Cardiac ventricle fibroblast (primary cell): Measurements from ENCODE around the gene C20orf96. TPM values are rescaled to one million over a fixed set of nuclear protein-coding genes. Genes with fewer than 3 reads are reported as not detected.

ENCODE experiments used
- total RNA-seq: library from RNA; depleted of rRNA; stranded (reverse); fragments of >200 nt; gene quantifications from 2 replicates; pipeline ENCODE4 v1.2.3, GENCODE V29; 2015

C20orf96 gene
- total RNA-seq, result 1.7 and 1.9 TPM in 2 replicates

GRCh38 chr20:290084-290831, at the start of gene C20orf96:
C20orf96 (minus strand) TSS chr20:290750; CDS start chr20:290610, 140 bp downstream.

GRCh38 chr20:325045-325888, 34.7 kb upstream of the C20orf96 start, which contains the start of gene SOX12:
SOX12 (plus strand) TSS chr20:325552; CDS start chr20:325925, 373 bp downstream.

GRCh38 chr20:297098-297924, 6.8 kb upstream of the C20orf96 start, which contains the start of gene ZCCHC3:
ZCCHC3 (plus strand) TSS chr20:297570; CDS start chr20:297587, 17 bp downstream.

GRCh38 chr20:257419-257818, 33.1 kb downstream of the C20orf96 start, which contains the start of gene DEFB132:
DEFB132 (plus strand) TSS chr20:257724; CDS start chr20:257779, 55 bp downstream.

GRCh38 chr20:226958-227357, 63.6 kb downstream of the C20orf96 start, which contains the start of gene DEFB129:
DEFB129 (plus strand) TSS chr20:227258; CDS start chr20:227289, 31 bp downstream.

Other genes starting within 250 kb of the C20orf96 start
- gene DEFB125, start 203.1 kb downstream of the C20orf96 start, total RNA-seq, result not detected in 2 replicates
- gene DEFB126, start 148.2 kb downstream of the C20orf96 start, total RNA-seq, result not detected in 2 replicates
- gene DEFB127, start 133.3 kb downstream of the C20orf96 start, total RNA-seq, result not detected in 2 replicates
- not detected in 2 replicates for gene DEFB128, start 101.0 kb downstream of the C20orf96 start, total RNA-seq
- gene DEFB129, start 63.5 kb downstream of the C20orf96 start, total RNA-seq, result not detected in 2 replicates
- not detected in 2 replicates for gene DEFB132, start 33.0 kb downstream of the C20orf96 start, total RNA-seq
- 12.5 and 16.4 TPM in 2 replicates for gene ZCCHC3, start 6.8 kb upstream of the C20orf96 start, total RNA-seq
- 15.2 and 16.2 TPM in 2 replicates for gene SOX12, start 34.8 kb upstream of the C20orf96 start, total RNA-seq
- 38.8 and 54.0 TPM in 2 replicates for gene NRSN2, start 56.4 kb upstream of the C20orf96 start, total RNA-seq
- gene TRIB3, start 90.0 kb upstream of the C20orf96 start, total RNA-seq, result 6.7 and 8.2 TPM in 2 replicates
- gene RBCK1, start 117.5 kb upstream of the C20orf96 start, total RNA-seq, result 100 and 101 TPM in 2 replicates
- gene TBC1D20, start 171.8 kb upstream of the C20orf96 start, total RNA-seq, result 28.3 and 28.6 TPM in 2 replicates